GM08714 (cell line): Measurements from ENCODE around the gene CDKL5.

ENCODE experiments used
- H3K4me3 ChIP-seq: fragments of 200-500 bp; sonication (Bioruptor generic); 2 replicates; pipeline ENCODE4 v1.5.1; 2014; ENCODE audit warnings: mild to moderate bottlenecking, low read length, inconsistent platforms
- ZNF274 ChIP-seq: IDR thresholded peaks from 2 replicates; pipeline ENCODE4 v1.6.1; 2012; ENCODE audit warnings: mild to moderate bottlenecking, low read depth, low read length

CDKL5 gene

GRCh38 chrX:18620349-18620748, 194.9 kb downstream of the CDKL5 start:
- TF ChIP-seq ZNF274, result no peak
- H3K4me3 ChIP-seq, result no peak overlapping the region

- no peak for TF ChIP-seq ZNF274
- no peak overlapping the region for H3K4me3 ChIP-seq
Measured at GRCh38 chrX:18624599-18624998, 199.2 kb downstream of the CDKL5 start.

- no peak overlapping the region for H3K4me3 ChIP-seq
- no peak for TF ChIP-seq ZNF274
Measured at GRCh38 chrX:18630934-18631333, 205.5 kb downstream of the CDKL5 start.

GRCh38 chrX:18638398-18638797, 213.0 kb downstream of the CDKL5 start:
- TF ChIP-seq ZNF274, result no peak
- no peak overlapping the region for H3K4me3 ChIP-seq

- H3K4me3 ChIP-seq, result no peak overlapping the region
- no peak for TF ChIP-seq ZNF274
Measured at GRCh38 chrX:18639280-18639679, 213.9 kb downstream of the CDKL5 start.

- H3K4me3 ChIP-seq, result no peak overlapping the region
- no peak for TF ChIP-seq ZNF274
Measured at GRCh38 chrX:18640686-18641085, 215.3 kb downstream of the CDKL5 start.

DNA sequence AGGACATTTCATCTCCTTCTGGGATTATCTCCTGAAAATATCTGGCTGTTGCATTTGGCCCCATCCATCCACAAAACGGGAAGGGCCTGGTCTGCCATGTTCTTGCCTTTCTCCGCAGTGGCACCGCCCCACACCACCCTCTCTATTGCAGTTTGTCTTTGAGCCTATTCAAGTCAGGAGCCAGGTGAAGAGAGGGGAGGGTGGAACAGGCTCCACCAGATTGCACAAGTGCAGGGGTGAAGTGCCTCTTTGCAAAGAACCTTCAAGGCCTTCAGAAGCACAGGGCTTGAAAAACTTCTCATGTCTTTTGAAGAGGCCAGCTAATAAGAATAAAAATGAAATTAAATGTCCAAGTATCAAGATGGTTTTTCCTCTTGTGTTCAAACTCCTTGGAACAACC, 217.8 kb downstream of the CDKL5 start:
- no peak overlapping the region for H3K4me3 ChIP-seq
- no peak for TF ChIP-seq ZNF274

- no peak for TF ChIP-seq ZNF274
- no peak overlapping the region for H3K4me3 ChIP-seq
Measured at GRCh38 chrX:18643853-18644252, 218.4 kb downstream of the CDKL5 start.

DNA sequence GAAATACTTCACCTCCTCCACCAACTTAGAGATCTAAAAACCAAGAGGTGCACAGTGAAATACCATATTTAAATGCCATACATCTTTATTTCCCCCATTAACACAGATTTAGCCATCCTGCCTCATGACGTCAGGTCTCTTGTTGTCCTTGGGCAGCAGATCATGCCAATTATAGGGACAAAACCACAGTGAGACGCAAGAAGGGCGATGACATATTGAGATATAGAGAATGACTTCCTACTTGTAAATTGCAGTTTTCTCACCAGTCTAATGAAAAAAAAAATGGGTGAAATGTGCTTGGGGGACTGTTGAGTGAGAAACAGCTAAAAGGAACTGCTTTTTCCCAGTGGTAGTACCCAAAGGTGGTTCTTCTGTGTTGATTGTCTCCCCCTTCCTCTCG, 222.2 kb downstream of the CDKL5 start:
- no peak overlapping the region for H3K4me3 ChIP-seq
- TF ChIP-seq ZNF274, result no peak

GRCh38 chrX:18649498-18649951, 224.1 kb downstream of the CDKL5 start:
- H3K4me3 ChIP-seq, result no peak overlapping the region

GRCh38 chrX:18650662-18651061, 225.3 kb downstream of the CDKL5 start:
- no peak for TF ChIP-seq ZNF274
- no peak overlapping the region for H3K4me3 ChIP-seq

More at GRCh38 chrX:18649498-18649951, 224.1 kb downstream of the CDKL5 start:
- no peak for TF ChIP-seq ZNF274

GRCh38 chrX:18652636-18653035, 227.2 kb downstream of the CDKL5 start:
- no peak for TF ChIP-seq ZNF274
- H3K4me3 ChIP-seq, result no peak overlapping the region

DNA sequence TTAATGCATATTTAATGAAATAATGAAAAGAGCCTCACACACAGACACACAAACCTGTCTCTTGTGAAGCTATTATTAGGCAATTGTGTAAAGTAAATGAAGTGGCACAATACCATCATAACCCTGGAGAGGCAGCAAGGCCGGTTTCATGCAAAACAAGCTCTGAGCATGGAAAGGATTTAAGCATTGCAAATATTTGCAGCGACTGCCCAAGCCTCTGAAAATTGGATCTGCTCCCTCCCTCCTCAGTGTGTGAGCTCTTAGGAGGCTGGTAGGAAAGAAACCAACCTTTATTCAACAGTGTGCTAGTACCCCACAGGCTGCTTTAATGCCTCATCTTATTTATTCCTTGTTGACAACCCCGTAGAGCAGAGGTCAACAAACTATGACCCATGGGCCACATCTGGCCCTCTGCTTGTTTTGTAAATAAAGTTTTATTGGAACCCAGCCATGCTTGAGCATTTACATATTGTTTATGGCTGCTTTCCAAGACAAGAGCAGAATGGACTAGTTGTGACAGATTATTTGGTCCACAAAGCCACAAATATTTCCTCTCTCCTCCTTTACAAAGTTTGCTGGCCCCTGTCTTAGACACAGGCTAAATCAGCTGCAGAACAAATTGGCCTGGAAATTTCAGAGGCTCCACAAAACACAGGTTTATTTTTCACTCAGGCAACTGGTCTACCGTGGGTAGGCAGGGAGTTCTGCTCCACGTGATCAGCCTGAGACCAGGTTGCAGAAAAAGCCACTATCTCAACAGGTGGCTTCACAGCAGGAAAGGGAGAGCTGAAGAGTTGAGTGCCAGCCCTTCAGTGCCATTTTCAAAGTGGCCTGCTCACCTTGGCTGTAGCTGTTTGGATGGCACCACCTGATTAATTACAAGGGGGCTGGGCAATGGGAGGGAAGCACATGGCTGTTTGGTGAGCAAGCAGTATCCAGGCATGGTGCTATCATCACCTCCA, 229.7 kb downstream of the CDKL5 start:
- TF ChIP-seq ZNF274, result no peak
- H3K4me3 ChIP-seq, result no peak overlapping the region

GRCh38 chrX:18661273-18661672, 235.9 kb downstream of the CDKL5 start:
- no peak for TF ChIP-seq ZNF274
- H3K4me3 ChIP-seq, result no peak overlapping the region

DNA sequence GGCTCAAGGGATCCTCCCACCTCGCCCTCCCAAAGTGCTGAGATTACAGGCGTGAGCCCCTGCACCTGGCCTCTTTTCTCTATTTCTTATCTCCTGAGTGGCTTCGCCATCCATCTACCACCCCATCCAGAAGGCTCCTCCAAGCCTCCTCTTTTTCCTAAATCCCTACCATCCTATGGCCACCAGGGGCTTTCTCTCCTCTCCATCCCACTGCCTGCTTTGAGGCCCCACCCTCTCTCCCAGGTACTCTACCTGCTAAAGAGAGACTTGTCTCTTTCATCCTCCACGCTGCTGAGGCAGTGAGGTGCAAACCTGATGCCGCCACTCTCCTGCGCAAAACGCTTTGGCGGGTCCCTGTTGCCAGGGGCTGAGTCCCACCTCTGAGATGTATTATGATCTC, 239.5 kb downstream of the CDKL5 start:
- no peak for TF ChIP-seq ZNF274
- no peak overlapping the region for H3K4me3 ChIP-seq
